GM19397 (cell line): Measurements from ENCODE around the gene RARG.
"Not testable (repeated sequence)": the region's sequence is repeated elsewhere in the genome, so short reads cannot be mapped to it uniquely, and the experiment has no call there.

Source experiments
- ATAC-seq: cut with Tn5 transposase; IDR thresholded peaks from one replicate; pipeline ENCODE4 v1.9.1; 2021; ENCODE audit warnings: mild to moderate bottlenecking, moderate library complexity; ENCODE audit not compliant: unreplicated experiment

Gene RARG

GRCh38 chr12:53193040-53193439, 39.0 kb downstream of the RARG start:
- no peak for ATAC-seq

- no peak for ATAC-seq
Measured at GRCh38 chr12:53192531-53193021, 39.4 kb downstream of the RARG start.

GRCh38 chr12:53191885-53192530, 40.0 kb downstream of the RARG start:
- ATAC-seq, result no peak

GRCh38 chr12:53191096-53191884, 40.7 kb downstream of the RARG start:
- no peak for ATAC-seq

- ATAC-seq, result no peak
Measured at GRCh38 chr12:53190108-53190729, 41.8 kb downstream of the RARG start.

- no peak for ATAC-seq
Measured at GRCh38 chr12:53187145-53187899, 44.7 kb downstream of the RARG start.

- no peak for ATAC-seq
Measured at GRCh38 chr12:53186745-53187144, 45.3 kb downstream of the RARG start.

- ATAC-seq, result no peak
Measured at GRCh38 chr12:53185582-53186153, 46.3 kb downstream of the RARG start.

GRCh38 chr12:53184828-53185227, 47.2 kb downstream of the RARG start:
- no peak for ATAC-seq

GRCh38 chr12:53182903-53183302, 49.1 kb downstream of the RARG start:
- no peak for ATAC-seq

- ATAC-seq, result no peak
Measured at GRCh38 chr12:53181935-53182334, 50.1 kb downstream of the RARG start.

GRCh38 chr12:53180931-53181645, 50.9 kb downstream of the RARG start:
- peak; percentile 52 for ATAC-seq

GRCh38 chr12:53180220-53180930, 51.6 kb downstream of the RARG start, which contains the start of the genes CSAD and ZNF740:
Gene CSAD, minus strand, starts transcription at chr12:53180925. Its CDS starts 7,455 bp downstream, at chr12:53173470.
Gene ZNF740, plus strand, starts transcription at chr12:53180722. Its CDS starts 1,262 bp downstream, at chr12:53181984.
- peak; percentile 92 for ATAC-seq

GRCh38 chr12:53179687-53180219, 52.3 kb downstream of the RARG start:
- ATAC-seq, result peak; percentile 10

GRCh38 chr12:53178803-53179202, 53.2 kb downstream of the RARG start:
- ATAC-seq, result not testable (repeated sequence)

- ATAC-seq, result not testable (repeated sequence)
Measured at GRCh38 chr12:53177447-53177846, 54.6 kb downstream of the RARG start.

- no peak for ATAC-seq
Measured at GRCh38 chr12:53176750-53177149, 55.3 kb downstream of the RARG start.

- ATAC-seq, result no peak
Measured at GRCh38 chr12:53174881-53175491, 57.0 kb downstream of the RARG start.
